Endodermal cell (in vitro differentiated cells): ENCODE measurements around the gene NDUFA7. TPM values are rescaled to one million over a fixed set of nuclear protein-coding genes. Genes with fewer than 3 reads are reported as not detected.
"Not testable (repeated sequence)": the region's sequence is repeated elsewhere in the genome, so short reads cannot be mapped to it uniquely, and the experiment has no call there.

ENCODE experiments used
- DNase-seq: peaks from one replicate; pipeline ENCODE4 v3.0.0-alpha.2; 2017
- H3K27ac ChIP-seq: 2 replicates; pipeline ENCODE4 v1.5.1; 2013; ENCODE audit warnings: mild to moderate bottlenecking, low read depth, low read length, moderate library complexity
- H3K27me3 ChIP-seq: 2 replicates; pipeline ENCODE4 v1.6.1; 2013; ENCODE audit warnings: mild to moderate bottlenecking, low read length, moderate library complexity; ENCODE audit not compliant: insufficient read depth, control insufficient read depth, poor library complexity, severe bottlenecking
- H3K36me3 ChIP-seq: 2 replicates; pipeline ENCODE4 v1.7.0; 2013; ENCODE audit warnings: mild to moderate bottlenecking, low read length, moderate library complexity; ENCODE audit not compliant: control insufficient read depth, insufficient read depth
- H3K4me1 ChIP-seq: one replicate; pipeline ENCODE4 v1.7.0; 2013; ENCODE audit warnings: low read length; ENCODE audit not compliant: control insufficient read depth, insufficient read depth
- H3K4me3 ChIP-seq: 2 replicates; pipeline ENCODE4 v1.5.1; 2013; ENCODE audit warnings: mild to moderate bottlenecking, low read length, moderate library complexity
- H3K9ac ChIP-seq: 2 replicates; pipeline ENCODE4 v1.6.1; 2013; ENCODE audit warnings: mild to moderate bottlenecking, low read length, moderate library complexity; ENCODE audit not compliant: poor library complexity, severe bottlenecking; ENCODE audit errors: extremely low read depth
- H3K9me3 ChIP-seq: 2 replicates; pipeline ENCODE4 v1.6.1; 2013; ENCODE audit warnings: mild to moderate bottlenecking, low read length, moderate library complexity; ENCODE audit not compliant: control insufficient read depth
- H3K27ac Mint-ChIP-seq: 2 replicates; pipeline ENCODE4 v1.8.0; 2020; ENCODE audit warnings: mixed read lengths
- H3K27me3 Mint-ChIP-seq: 2 replicates; pipeline ENCODE4 v1.8.0; 2021; ENCODE audit warnings: mild to moderate bottlenecking, mixed read lengths; ENCODE audit not compliant: insufficient read depth
- H3K36me3 Mint-ChIP-seq: 2 replicates; pipeline ENCODE4 v1.8.0; 2020; ENCODE audit warnings: low read depth, mixed read lengths
- H3K4me1 Mint-ChIP-seq: 2 replicates; pipeline ENCODE4 v1.8.0; 2020; ENCODE audit warnings: mixed read lengths
- H3K4me3 Mint-ChIP-seq: 2 replicates; pipeline ENCODE4 v1.8.0; 2020; ENCODE audit warnings: mild to moderate bottlenecking, moderate library complexity, mixed read lengths
- H3K9me3 Mint-ChIP-seq: 2 replicates; pipeline ENCODE4 v1.8.0; 2020; ENCODE audit warnings: mild to moderate bottlenecking, mixed read lengths
- WGBS, 2 experiments: methylation state at CpG; one replicate each; pipeline versions ENCODE4 v1.1.5 to v1.1.7; 2013; ENCODE audit warnings: missing lambda C conversion rate in 2 of 2, mixed read lengths in 1 of 2; ENCODE audit not compliant: insufficient coverage in 1 of 2, insufficient read length in 1 of 2; 5-methylcytosine and 5-hydroxymethylcytosine counted together
- total RNA-seq, 2 donors: library from RNA; stranded (reverse); fragmentation: NEBNext Ultra II Directional in 1 of 2; extraction: Animal tissue kit (Norgen Biotek cat#: 25700) in 1 of 2; gene quantifications; 2 replicates in 1 of 2; 3 replicates in 1 of 2; pipeline ENCODE4 v1.2.1, GENCODE V29; 2021
- TF ChIP-seq, protein P1 (sequence below): fragments of 200-600 bp; sonication (generic); conservative IDR thresholded peaks from 2 replicates; pipeline ENCODE4 v1.5.0; 2021; ENCODE audit warnings: antibody characterized with exemption, mild to moderate bottlenecking

NDUFA7 gene
- total RNA-seq, 2 donors from 2014 or later = 75.7 to 86.2 TPM

DNA sequence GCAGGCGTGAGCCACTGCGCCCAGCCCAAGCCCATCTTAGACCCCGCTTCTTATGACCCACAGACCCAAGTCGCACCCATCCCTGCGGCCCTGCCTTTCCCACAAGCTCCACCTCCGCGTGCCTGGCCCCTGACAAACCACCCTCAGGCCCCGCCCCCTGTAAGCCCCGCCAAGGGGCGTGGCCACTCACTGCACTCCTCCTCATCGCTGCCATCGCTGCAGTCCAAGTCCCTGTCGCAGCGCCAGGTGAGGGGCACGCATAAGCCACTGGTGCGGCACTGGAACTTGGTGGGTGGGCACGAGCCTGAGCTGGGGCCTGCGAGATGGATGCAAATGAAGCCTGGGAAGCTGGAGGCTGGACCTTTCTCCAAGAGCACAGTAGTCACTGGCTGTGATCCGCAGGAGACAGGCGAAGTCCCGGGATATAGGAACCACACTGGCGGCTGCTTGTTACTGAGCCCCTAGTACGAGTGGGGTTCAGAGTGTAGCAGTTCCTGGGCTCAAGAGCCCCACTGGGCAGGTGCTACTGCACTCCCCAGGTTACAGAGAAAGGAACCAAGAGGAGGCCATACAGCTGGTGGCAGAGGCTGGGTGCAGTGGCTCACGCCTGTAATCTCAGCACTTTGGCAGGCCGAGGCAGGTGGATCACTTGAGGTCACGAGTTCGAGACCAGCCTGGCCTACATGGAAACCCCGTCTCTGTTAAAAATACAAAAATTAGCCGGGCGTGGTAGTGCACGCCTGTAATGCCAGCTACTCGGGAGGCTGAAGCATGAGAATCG is 16.1 kb downstream of the NDUFA7 start:
- peak; percentile 95 for DNase-seq
- 77 to 88% methylated on average over 20 to 33 of the region's 33 CpGs for WGBS, 2 experiments
- Histone ChIP-seq H3K27ac (no peak overlapping the region), H3K9me3 (no peaks in the 10 kb centered on the region), H3K36me3 (peaks cover 18% of the 10 kb centered on the region), H3K27me3 (no peaks in the 10 kb centered on the region), H3K9ac (no peak overlapping the region), H3K4me1 (no peaks in the 10 kb centered on the region), H3K4me3 (no peak overlapping the region)
- H3K4me1 Mint-ChIP-seq = peaks cover 17% of the 10 kb centered on the region
- no peak overlapping the region for H3K4me3 Mint-ChIP-seq
- TF ChIP-seq, protein P1, sequence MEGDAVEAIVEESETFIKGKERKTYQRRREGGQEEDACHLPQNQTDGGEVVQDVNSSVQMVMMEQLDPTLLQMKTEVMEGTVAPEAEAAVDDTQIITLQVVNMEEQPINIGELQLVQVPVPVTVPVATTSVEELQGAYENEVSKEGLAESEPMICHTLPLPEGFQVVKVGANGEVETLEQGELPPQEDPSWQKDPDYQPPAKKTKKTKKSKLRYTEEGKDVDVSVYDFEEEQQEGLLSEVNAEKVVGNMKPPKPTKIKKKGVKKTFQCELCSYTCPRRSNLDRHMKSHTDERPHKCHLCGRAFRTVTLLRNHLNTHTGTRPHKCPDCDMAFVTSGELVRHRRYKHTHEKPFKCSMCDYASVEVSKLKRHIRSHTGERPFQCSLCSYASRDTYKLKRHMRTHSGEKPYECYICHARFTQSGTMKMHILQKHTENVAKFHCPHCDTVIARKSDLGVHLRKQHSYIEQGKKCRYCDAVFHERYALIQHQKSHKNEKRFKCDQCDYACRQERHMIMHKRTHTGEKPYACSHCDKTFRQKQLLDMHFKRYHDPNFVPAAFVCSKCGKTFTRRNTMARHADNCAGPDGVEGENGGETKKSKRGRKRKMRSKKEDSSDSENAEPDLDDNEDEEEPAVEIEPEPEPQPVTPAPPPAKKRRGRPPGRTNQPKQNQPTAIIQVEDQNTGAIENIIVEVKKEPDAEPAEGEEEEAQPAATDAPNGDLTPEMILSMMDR = no peak
- peaks cover 35% of the 10 kb centered on the region for H3K36me3 Mint-ChIP-seq
- H3K27ac Mint-ChIP-seq = peak overlapping the region; percentile 55
- H3K27me3 Mint-ChIP-seq = peaks cover 2% of the 10 kb centered on the region
- H3K9me3 Mint-ChIP-seq = no peaks in the 10 kb centered on the region

DNA sequence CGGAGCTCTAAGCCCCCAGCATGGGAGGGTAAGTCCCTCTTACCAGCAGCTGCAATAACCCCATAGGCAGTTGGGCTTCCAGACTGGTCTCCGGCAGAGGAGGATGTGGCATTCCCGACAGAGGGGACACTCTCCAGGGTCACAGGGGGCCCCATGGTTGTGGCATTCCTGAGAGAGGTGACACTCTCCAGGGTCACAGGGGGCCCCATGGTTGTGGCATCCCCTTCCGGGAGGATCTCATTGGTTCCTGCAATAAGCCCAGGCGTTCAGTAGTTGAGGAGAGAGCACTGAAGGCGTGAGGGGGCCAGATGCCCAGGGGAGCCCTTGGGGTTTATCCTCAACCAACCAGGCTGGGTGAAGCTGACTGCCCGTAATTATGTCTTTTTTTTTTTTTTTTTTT is 18.4 kb downstream of the NDUFA7 start:
- no peak overlapping the region for H3K27ac Mint-ChIP-seq
- Histone ChIP-seq H3K4me3 (no peak overlapping the region), H3K4me1 (no peaks in the 10 kb centered on the region), H3K36me3 (peaks cover 8% of the 10 kb centered on the region), H3K9me3 (no peaks in the 10 kb centered on the region), H3K9ac (no peak overlapping the region), H3K27ac (no peak overlapping the region), H3K27me3 (no peaks in the 10 kb centered on the region)
- TF ChIP-seq, protein P1 = no peak
- peaks cover 7% of the 10 kb centered on the region for H3K4me1 Mint-ChIP-seq
- peaks cover 27% of the 10 kb centered on the region for H3K36me3 Mint-ChIP-seq
- H3K4me3 Mint-ChIP-seq = no peak overlapping the region
- H3K9me3 Mint-ChIP-seq = no peaks in the 10 kb centered on the region
- peaks cover under 1% of the 10 kb centered on the region for H3K27me3 Mint-ChIP-seq
- DNase-seq = no peak
- WGBS, 2 experiments = 95 to 100% methylated on average over 1 to 7 of the region's 7 CpGs

DNA sequence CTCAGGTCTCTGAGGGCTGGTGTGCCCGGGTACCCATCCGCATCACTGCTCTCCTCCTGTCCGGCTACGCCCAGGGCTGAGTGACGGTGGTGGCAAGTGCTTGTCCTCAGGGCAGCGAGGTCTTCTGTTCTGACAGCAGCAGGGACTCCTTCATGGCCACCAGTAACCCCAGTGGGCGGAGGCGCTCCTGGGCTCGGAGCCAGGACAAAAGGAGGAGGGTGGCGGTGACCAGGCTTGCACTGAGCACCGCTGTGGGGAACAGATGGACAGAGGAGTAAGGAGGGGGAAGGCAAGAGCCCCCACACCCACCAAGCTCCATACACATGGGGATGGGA is 18.9 kb downstream of the NDUFA7 start:
- no peak overlapping the region for H3K4me3 ChIP-seq
- Mint-ChIP-seq H3K36me3 (peaks cover 27% of the 10 kb centered on the region), H3K27ac (no peak overlapping the region), H3K4me3 (no peak overlapping the region), H3K27me3 (no peaks in the 10 kb centered on the region), H3K4me1 (peaks cover 5% of the 10 kb centered on the region), H3K9me3 (no peaks in the 10 kb centered on the region)
- TF ChIP-seq, protein P1 = no peak
- H3K27ac ChIP-seq = no peak overlapping the region
- WGBS, 2 experiments = 95 to 96% methylated on average over 11 of the region's 11 CpGs
- no peaks in the 10 kb centered on the region for H3K27me3 ChIP-seq
- peaks cover 8% of the 10 kb centered on the region for H3K36me3 ChIP-seq
- DNase-seq = no peak
- no peaks in the 10 kb centered on the region for H3K9me3 ChIP-seq
- H3K4me1 ChIP-seq = no peaks in the 10 kb centered on the region
- H3K9ac ChIP-seq = no peak overlapping the region

DNA sequence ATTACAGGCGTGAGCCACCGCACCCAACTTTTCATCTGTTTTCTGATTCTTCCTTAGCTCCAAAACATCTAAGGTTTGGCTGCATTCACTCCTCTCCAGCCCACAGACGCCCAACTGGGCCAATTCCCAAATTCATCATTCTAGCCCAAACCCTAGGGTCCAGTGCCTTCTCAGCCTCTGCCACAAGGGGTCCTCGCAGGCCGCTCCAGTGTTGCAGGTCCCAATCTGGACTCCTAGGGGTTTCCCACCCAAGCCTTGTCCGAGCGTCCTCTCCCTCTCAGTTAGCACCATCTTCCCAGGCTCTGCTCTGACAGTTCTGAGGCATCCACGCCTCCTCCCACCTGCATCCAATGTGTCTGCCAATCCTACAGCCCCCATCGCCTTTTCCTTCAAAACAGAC is 29.8 kb downstream of the NDUFA7 start:
- H3K27me3 ChIP-seq, H3K27ac Mint-ChIP-seq, H3K9me3 ChIP-seq, H3K36me3 Mint-ChIP-seq, H3K9me3 Mint-ChIP-seq, H3K27ac ChIP-seq, H3K4me3 Mint-ChIP-seq, H3K4me3 ChIP-seq, H3K9ac ChIP-seq, H3K4me1 ChIP-seq, H3K36me3 ChIP-seq, H3K27me3 Mint-ChIP-seq, H3K4me1 Mint-ChIP-seq, DNase-seq: not testable (repeated sequence)
- WGBS, 2 experiments = no CpG with 5 or more reads among the region's 9 CpGs

DNA sequence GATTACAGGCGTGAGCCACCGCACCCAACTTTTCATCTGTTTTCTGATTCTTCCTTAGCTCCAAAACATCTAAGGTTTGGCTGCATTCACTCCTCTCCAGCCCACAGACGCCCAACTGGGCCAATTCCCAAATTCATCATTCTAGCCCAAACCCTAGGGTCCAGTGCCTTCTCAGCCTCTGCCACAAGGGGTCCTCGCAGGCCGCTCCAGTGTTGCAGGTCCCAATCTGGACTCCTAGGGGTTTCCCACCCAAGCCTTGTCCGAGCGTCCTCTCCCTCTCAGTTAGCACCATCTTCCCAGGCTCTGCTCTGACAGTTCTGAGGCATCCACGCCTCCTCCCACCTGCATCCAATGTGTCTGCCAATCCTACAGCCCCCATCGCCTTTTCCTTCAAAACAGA is 44.7 kb downstream of the NDUFA7 start:
- not testable (repeated sequence) for DNase-seq, H3K4me1 ChIP-seq, H3K27ac ChIP-seq, H3K27me3 Mint-ChIP-seq, H3K9me3 ChIP-seq, H3K4me3 ChIP-seq, H3K9ac ChIP-seq, H3K9me3 Mint-ChIP-seq, H3K27me3 ChIP-seq, H3K27ac Mint-ChIP-seq, H3K4me1 Mint-ChIP-seq, H3K36me3 ChIP-seq, H3K4me3 Mint-ChIP-seq, H3K36me3 Mint-ChIP-seq
- WGBS, 2 experiments = no CpG with 5 or more reads among the region's 9 CpGs
